ENCODE results near the gene PRDM11. TPM values are rescaled to one million over a fixed set of nuclear protein-coding genes. Genes with fewer than 3 reads are reported as not detected.

PRDM11 gene
- total and polyA plus RNA-seq, 4 donors, result 3.7 to 35.1 (median 14.1) TPM

DNA sequence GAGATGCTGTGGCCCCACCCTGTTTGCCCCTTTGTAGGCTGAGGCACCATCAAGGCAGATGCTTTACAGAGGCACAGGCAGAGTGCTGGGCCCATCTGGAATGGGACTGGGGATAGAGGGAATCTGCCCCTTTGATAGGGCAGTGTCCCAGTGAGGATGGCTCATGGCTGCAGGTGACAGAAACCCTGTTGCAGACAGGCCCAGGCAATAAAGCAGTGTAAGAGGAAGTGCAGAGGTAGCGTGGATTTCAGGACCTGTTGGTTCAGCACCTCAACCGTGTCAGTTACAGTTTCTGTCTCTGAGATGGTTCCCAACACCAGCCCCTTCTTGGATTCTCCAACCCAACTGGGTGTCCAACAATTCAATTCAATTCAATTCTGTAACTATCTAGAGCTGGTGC lies 25.1 kb downstream of the PRDM11 start:
- 88 to 95% methylated on average over 2 of the region's 2 CpGs for whole genome bisulfite sequencing, 2 donors
- Histone ChIP-seq H3K27me3 (ENCODE audit: control insufficient read depth in 3 of 3, insufficient read depth in 3 of 3, low read length in 2 of 3) (no peaks in the 10 kb centered on the region), H3K9me3 (ENCODE audit: control insufficient read depth in 4 of 4, insufficient read depth in 3 of 4, low read length in 3 of 4) (no peaks in the 10 kb centered on the region), H3K4me3 (no peak overlapping the region), H3K9ac (ENCODE audit: insufficient read depth in 1 of 2, low read length in 2 of 2) (no peak overlapping the region), H3K36me3 (ENCODE audit: control insufficient read depth in 4 of 4, insufficient read depth in 4 of 4, low read length in 4 of 4) (no peaks in the 10 kb centered on the region), H3K4me1 (ENCODE audit: control insufficient read depth in 5 of 5, insufficient read depth in 5 of 5, low read length in 5 of 5) (peaks cover 0 to 13% (median 6%) of the 10 kb centered on the region in 5 donors), H3K27ac (ENCODE audit: low read depth in 1 of 2, low read length in 1 of 2) (no peak overlapping the region)
- TF ChIP-seq, protein P1, sequence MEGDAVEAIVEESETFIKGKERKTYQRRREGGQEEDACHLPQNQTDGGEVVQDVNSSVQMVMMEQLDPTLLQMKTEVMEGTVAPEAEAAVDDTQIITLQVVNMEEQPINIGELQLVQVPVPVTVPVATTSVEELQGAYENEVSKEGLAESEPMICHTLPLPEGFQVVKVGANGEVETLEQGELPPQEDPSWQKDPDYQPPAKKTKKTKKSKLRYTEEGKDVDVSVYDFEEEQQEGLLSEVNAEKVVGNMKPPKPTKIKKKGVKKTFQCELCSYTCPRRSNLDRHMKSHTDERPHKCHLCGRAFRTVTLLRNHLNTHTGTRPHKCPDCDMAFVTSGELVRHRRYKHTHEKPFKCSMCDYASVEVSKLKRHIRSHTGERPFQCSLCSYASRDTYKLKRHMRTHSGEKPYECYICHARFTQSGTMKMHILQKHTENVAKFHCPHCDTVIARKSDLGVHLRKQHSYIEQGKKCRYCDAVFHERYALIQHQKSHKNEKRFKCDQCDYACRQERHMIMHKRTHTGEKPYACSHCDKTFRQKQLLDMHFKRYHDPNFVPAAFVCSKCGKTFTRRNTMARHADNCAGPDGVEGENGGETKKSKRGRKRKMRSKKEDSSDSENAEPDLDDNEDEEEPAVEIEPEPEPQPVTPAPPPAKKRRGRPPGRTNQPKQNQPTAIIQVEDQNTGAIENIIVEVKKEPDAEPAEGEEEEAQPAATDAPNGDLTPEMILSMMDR (IDR thresholded peaks at IDR 0.05; ENCODE audit: control extremely low read depth, extremely low read depth), result no peak
- ATAC-seq (ENCODE audit: insufficient read depth, low FRiP score) (no peak), DNase-seq (no peak)

DNA sequence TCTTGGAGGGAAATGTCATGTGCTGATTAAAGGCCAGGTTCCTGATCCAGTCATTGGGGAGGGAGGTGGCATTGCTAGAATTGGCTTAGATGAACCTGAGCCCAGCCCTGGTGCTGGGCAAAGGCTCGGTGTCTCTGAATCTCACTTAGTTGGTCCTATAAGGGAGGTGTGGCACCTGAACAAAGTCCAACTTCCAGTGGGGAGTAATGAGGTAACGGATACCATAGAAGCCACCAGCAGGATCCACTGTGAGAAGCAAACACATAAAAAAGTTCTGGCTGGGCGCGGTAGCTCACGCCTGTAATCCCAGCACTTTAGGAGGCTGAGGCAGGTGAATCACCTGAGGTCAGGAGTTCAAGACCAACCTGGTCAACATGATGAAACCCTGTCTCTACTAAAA lies 26.6 kb downstream of the PRDM11 start:
- no peaks in the 10 kb centered on the region for H3K27me3 ChIP-seq (ENCODE audit: control insufficient read depth in 3 of 3, insufficient read depth in 3 of 3, low read length in 2 of 3)
- no peak overlapping the region for H3K9ac ChIP-seq (ENCODE audit: insufficient read depth in 1 of 2, low read length in 2 of 2)
- H3K36me3 ChIP-seq (ENCODE audit: control insufficient read depth in 4 of 4, insufficient read depth in 4 of 4, low read length in 4 of 4), result no peaks in the 10 kb centered on the region
- no peaks in the 10 kb centered on the region for H3K9me3 ChIP-seq (ENCODE audit: control insufficient read depth in 4 of 4, insufficient read depth in 3 of 4, low read length in 3 of 4)
- H3K27ac ChIP-seq (ENCODE audit: low read depth in 1 of 2, low read length in 1 of 2), result no peak overlapping the region
- DNase-seq, result no peak
- H3K4me1 ChIP-seq (ENCODE audit: control insufficient read depth in 5 of 5, insufficient read depth in 5 of 5, low read length in 5 of 5), result peaks cover 0 to 21% (median 6%) of the 10 kb centered on the region in 5 donors
- H3K4me3 ChIP-seq, result no peak overlapping the region
- no peak for ATAC-seq (ENCODE audit: insufficient read depth, low FRiP score)
- TF ChIP-seq, protein P1 (IDR thresholded peaks at IDR 0.05; ENCODE audit: control extremely low read depth, extremely low read depth), result no peak
- 97 to 99% methylated on average over 5 of the region's 5 CpGs for WGBS, 2 donors

DNA sequence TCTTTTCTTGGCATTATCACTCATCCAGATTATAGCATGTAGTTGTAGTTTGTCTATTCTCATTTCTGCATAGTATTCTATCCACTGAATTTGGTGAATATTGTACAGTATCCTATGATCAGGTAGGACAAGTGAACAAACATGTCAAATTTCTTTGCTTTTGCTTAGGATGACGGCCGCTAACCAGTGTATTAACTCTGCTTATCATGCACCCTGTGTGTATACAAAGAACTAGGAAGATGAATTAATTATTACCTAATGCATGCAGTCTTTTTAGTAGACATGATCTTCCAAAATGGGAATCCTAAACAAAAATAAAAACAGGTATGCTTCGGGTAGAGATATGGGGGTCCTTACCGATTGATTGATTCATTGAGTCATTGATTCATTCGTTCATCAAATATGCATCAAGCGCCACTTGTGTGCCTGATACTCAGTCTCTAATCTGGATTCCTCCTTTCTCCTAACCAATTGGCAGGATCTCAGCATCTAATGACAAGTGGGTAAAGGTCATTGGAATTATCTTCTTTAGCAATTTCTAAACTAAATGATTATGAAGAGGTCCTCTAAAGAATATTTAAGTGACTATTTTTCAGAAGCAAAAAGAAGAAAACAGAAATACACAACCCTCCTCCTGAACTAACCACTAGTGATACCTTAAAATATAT lies 27.9 kb downstream of the PRDM11 start:
- no peak for DNase-seq
- no peaks in the 10 kb centered on the region for H3K36me3 ChIP-seq (ENCODE audit: control insufficient read depth in 4 of 4, insufficient read depth in 4 of 4, low read length in 4 of 4)
- H3K9me3 ChIP-seq (ENCODE audit: control insufficient read depth in 4 of 4, insufficient read depth in 3 of 4, low read length in 3 of 4), result no peaks in the 10 kb centered on the region
- H3K4me1 ChIP-seq (ENCODE audit: control insufficient read depth in 5 of 5, insufficient read depth in 5 of 5, low read length in 5 of 5), result peaks cover 0 to 14% (median 6%) of the 10 kb centered on the region in 5 donors
- WGBS, 2 donors, result 95 to 96% methylated on average over 6 of the region's 6 CpGs
- ATAC-seq (ENCODE audit: insufficient read depth, low FRiP score), result no peak
- H3K4me3 ChIP-seq, result no peak overlapping the region
- no peaks in the 10 kb centered on the region for H3K27me3 ChIP-seq (ENCODE audit: control insufficient read depth in 3 of 3, insufficient read depth in 3 of 3, low read length in 2 of 3)
- TF ChIP-seq, protein P1 (IDR thresholded peaks at IDR 0.05; ENCODE audit: control extremely low read depth, extremely low read depth), result no peak
- no peak overlapping the region for H3K9ac ChIP-seq (ENCODE audit: insufficient read depth in 1 of 2, low read length in 2 of 2)
- H3K27ac ChIP-seq (ENCODE audit: low read depth in 1 of 2, low read length in 1 of 2), result no peak overlapping the region

DNA sequence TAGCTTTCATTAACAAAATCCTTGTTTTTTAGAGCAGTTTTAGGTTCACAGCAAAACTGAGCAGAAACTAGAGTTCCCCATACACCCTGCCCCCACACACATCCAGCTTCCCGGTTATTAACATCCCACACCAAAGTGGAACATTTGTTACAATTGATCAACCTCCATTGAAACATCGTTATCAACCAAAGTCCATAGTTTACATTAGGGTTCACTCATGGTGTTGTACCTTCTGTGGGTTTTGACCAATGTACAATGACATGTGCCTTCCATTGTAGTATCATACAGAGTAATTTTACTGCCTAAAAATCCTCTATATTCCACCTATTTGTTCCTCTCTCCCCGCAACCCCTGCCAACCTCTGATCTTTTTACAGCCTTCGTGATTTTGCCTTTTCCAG lies 28.5 kb downstream of the PRDM11 start:
- Histone ChIP-seq H3K27ac (ENCODE audit: low read depth in 1 of 2, low read length in 1 of 2) (no peak overlapping the region), H3K27me3 (ENCODE audit: control insufficient read depth in 3 of 3, insufficient read depth in 3 of 3, low read length in 2 of 3) (no peaks in the 10 kb centered on the region), H3K9ac (ENCODE audit: insufficient read depth in 1 of 2, low read length in 2 of 2) (no peak overlapping the region), H3K9me3 (ENCODE audit: control insufficient read depth in 4 of 4, insufficient read depth in 3 of 4, low read length in 3 of 4) (no peaks in the 10 kb centered on the region), H3K36me3 (ENCODE audit: control insufficient read depth in 4 of 4, insufficient read depth in 4 of 4, low read length in 4 of 4) (no peaks in the 10 kb centered on the region), H3K4me1 (ENCODE audit: control insufficient read depth in 5 of 5, insufficient read depth in 5 of 5, low read length in 5 of 5) (peaks cover 0 to 17% (median 6%) of the 10 kb centered on the region in 5 donors), H3K4me3 (no peak overlapping the region)
- TF ChIP-seq, protein P1 (IDR thresholded peaks at IDR 0.05; ENCODE audit: control extremely low read depth, extremely low read depth), result no peak
- DNase-seq (no peak), ATAC-seq (ENCODE audit: insufficient read depth, low FRiP score) (no peak)
- 93 to 95% methylated on average over 4 of the region's 4 CpGs for WGBS, 2 donors
